ENCODE data around the gene SORL1-AS1.

SORL1-AS1 gene

GRCh38 chr11:121439337-121439736 lies 13.4 kb downstream of the SORL1-AS1 start:
- no peak for DNase-seq (ENCODE audit: low read depth, low spot score)
- Histone ChIP-seq H3K4me2 (ENCODE audit: insufficient read depth, low read length) (no peak overlapping the region), H3K9me3 (replicated peaks; ENCODE audit: control insufficient read depth, insufficient read depth, low read length) (no peaks in the 10 kb centered on the region), H3K9ac (replicated peaks; ENCODE audit: extremely low read depth, insufficient read depth, low read length) (no peak overlapping the region), H2AFZ (ENCODE audit: low read depth, low read length) (no peak overlapping the region), H3K27me3 (ENCODE audit: control insufficient read depth in 2 of 2, insufficient read depth in 2 of 2, low read length in 2 of 2) (peaks cover 0 to 3% of the 10 kb centered on the region in 2 experiments), H4K20me1 (replicated peaks; ENCODE audit: control insufficient read depth, extremely low read depth, insufficient read depth, low read length) (no peaks in the 10 kb centered on the region), H3K4me3 (replicated peaks in 1 of 3; ENCODE audit: insufficient read depth in 1 of 3, low read depth in 1 of 3, low read length in 3 of 3) (no peak overlapping the region), H3K36me3 (ENCODE audit: control insufficient read depth in 2 of 2, extremely low read depth in 1 of 2, insufficient read depth in 2 of 2, low read length in 2 of 2) (no peaks in the 10 kb centered on the region), H3K79me2 (ENCODE audit: control insufficient read depth, insufficient read depth, low read length) (no peaks in the 10 kb centered on the region), H3K27ac (ENCODE audit: insufficient read depth, low read depth, low read length) (no peak overlapping the region), H3K4me1 (ENCODE audit: control insufficient read depth, extremely low read depth, insufficient read depth, low read length) (no peaks in the 10 kb centered on the region), H3K9me1 (replicated peaks; ENCODE audit: control insufficient read depth, extremely low read depth, insufficient read depth, low read length) (no peaks in the 10 kb centered on the region)
- intact Hi-C loops (cut with micrococcal nuclease) (no loop called here), dilution Hi-C loops (cut with MboI; ENCODE audit: extremely low pct_ligation_motif_present, low sequenced_read_pairs) (no loop called here)
- no TSS peak for BruUV-seq (replicated peaks)
- FAIRE-seq = no peak
- POLR2A ChIA-PET = no interaction called here
- no peak for TF ChIP-seq EZH2 (IDR thresholded peaks at IDR 0.05; ENCODE audit: borderline replicate concordance, low read depth, low read length, severe bottlenecking)
- no peak for TF ChIP-seq GATA2 (IDR thresholded peaks at IDR 0.05; ENCODE audit: insufficient read depth, insufficient read length, low read depth, low read length)
- no peak for TF ChIP-seq MYC (IDR thresholded peaks at IDR 0.05; ENCODE audit: low read depth, low read length)
- no peak for TF ChIP-seq POLR2AphosphoS5 (IDR thresholded peaks at IDR 0.05; ENCODE audit: insufficient read depth, low read depth, low read length)
- TF ChIP-seq FOS (IDR thresholded peaks at IDR 0.05; ENCODE audit: borderline replicate concordance, insufficient read depth, low read length) = no peak
- TF ChIP-seq MAX (IDR thresholded peaks at IDR 0.05; ENCODE audit: insufficient read depth, insufficient read length) = no peak
- no peak for TF ChIP-seq JUN (IDR thresholded peaks at IDR 0.05; ENCODE audit: borderline replicate concordance, insufficient read depth, insufficient read length, low read depth)
- TF ChIP-seq, protein P1, sequence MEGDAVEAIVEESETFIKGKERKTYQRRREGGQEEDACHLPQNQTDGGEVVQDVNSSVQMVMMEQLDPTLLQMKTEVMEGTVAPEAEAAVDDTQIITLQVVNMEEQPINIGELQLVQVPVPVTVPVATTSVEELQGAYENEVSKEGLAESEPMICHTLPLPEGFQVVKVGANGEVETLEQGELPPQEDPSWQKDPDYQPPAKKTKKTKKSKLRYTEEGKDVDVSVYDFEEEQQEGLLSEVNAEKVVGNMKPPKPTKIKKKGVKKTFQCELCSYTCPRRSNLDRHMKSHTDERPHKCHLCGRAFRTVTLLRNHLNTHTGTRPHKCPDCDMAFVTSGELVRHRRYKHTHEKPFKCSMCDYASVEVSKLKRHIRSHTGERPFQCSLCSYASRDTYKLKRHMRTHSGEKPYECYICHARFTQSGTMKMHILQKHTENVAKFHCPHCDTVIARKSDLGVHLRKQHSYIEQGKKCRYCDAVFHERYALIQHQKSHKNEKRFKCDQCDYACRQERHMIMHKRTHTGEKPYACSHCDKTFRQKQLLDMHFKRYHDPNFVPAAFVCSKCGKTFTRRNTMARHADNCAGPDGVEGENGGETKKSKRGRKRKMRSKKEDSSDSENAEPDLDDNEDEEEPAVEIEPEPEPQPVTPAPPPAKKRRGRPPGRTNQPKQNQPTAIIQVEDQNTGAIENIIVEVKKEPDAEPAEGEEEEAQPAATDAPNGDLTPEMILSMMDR (IDR thresholded peaks at IDR 0.05; ENCODE audit: extremely low read depth in 1 of 2, insufficient read depth in 1 of 2, low read depth in 1 of 2, low read length in 2 of 2) = no peak
- no peak for TF ChIP-seq POLR2A (IDR thresholded peaks at IDR 0.05; ENCODE audit: low read depth, low read length)
- CTCF ChIA-PET = no interaction called here
